GM18951 (cell line): ENCODE results near the gene FSIP1.

ENCODE experiments used
- POLR2A ChIP-seq: IDR thresholded peaks from 4 replicates; pipeline ENCODE4 v1.6.1; 2011; ENCODE audit warnings: mild to moderate bottlenecking; ENCODE audit not compliant: insufficient read length, insufficient read depth; ENCODE audit errors: extremely low read depth
- in situ Hi-C: fragments of 300-500 bp; cut with MboI; formaldehyde crosslinking; loops from one replicate; pipeline ENCODE4 v1.12.0; 2022; ENCODE audit warnings: low sequenced_read_pairs, mixed read lengths, inconsistent platforms; ENCODE audit not compliant: unreplicated experiment

Gene FSIP1

GRCh38 chr15:39627451-39628143 lies 155.0 kb downstream of the FSIP1 start:
- in situ Hi-C loops = no loop called here
- TF ChIP-seq POLR2A = no peak

GRCh38 chr15:39625856-39626255 lies 156.8 kb downstream of the FSIP1 start:
- in situ Hi-C loops = no loop called here
- TF ChIP-seq POLR2A = no peak

- in situ Hi-C loops = no loop called here
- no peak for TF ChIP-seq POLR2A
Measured at GRCh38 chr15:39625451-39625850, 157.2 kb downstream of the FSIP1 start.

GRCh38 chr15:39624806-39625205 lies 157.8 kb downstream of the FSIP1 start:
- TF ChIP-seq POLR2A = no peak
- in situ Hi-C loops = no loop called here

- in situ Hi-C loops = no loop called here
- no peak for TF ChIP-seq POLR2A
Measured at GRCh38 chr15:39623529-39623931, 159.1 kb downstream of the FSIP1 start.

GRCh38 chr15:39622660-39623516 lies 159.8 kb downstream of the FSIP1 start:
- in situ Hi-C loops = no loop called here
- no peak for TF ChIP-seq POLR2A

GRCh38 chr15:39621976-39622375 lies 160.7 kb downstream of the FSIP1 start:
- no peak for TF ChIP-seq POLR2A
- in situ Hi-C loops = no loop called here

GRCh38 chr15:39621210-39621609 lies 161.4 kb downstream of the FSIP1 start:
- in situ Hi-C loops = no loop called here
- TF ChIP-seq POLR2A = no peak

- in situ Hi-C loops = no loop called here
- TF ChIP-seq POLR2A = no peak
Measured at GRCh38 chr15:39618063-39618823, 164.4 kb downstream of the FSIP1 start.

- TF ChIP-seq POLR2A = no peak
- in situ Hi-C loops = no loop called here
Measured at GRCh38 chr15:39616731-39617455, 165.7 kb downstream of the FSIP1 start.

GRCh38 chr15:39613861-39614260 lies 168.8 kb downstream of the FSIP1 start:
- in situ Hi-C loops = no loop called here
- no peak for TF ChIP-seq POLR2A

GRCh38 chr15:39613271-39613670 lies 169.4 kb downstream of the FSIP1 start:
- in situ Hi-C loops = no loop called here
- TF ChIP-seq POLR2A = no peak

- TF ChIP-seq POLR2A = no peak
- in situ Hi-C loops = no loop called here
Measured at GRCh38 chr15:39610665-39611064, 172.0 kb downstream of the FSIP1 start.
